Endodermal cell (in vitro differentiated cells): ENCODE results near the gene SSBP2. TPM values are rescaled to one million over a fixed set of nuclear protein-coding genes. Genes with fewer than 3 reads are reported as not detected.

Source experiments
- DNase-seq: peaks from one replicate; pipeline ENCODE4 v3.0.0-alpha.2; 2017
- H3K27ac ChIP-seq: 2 replicates; pipeline ENCODE4 v1.5.1; 2013; ENCODE audit warnings: mild to moderate bottlenecking, low read depth, low read length, moderate library complexity
- H3K27me3 ChIP-seq: 2 replicates; pipeline ENCODE4 v1.6.1; 2013; ENCODE audit warnings: mild to moderate bottlenecking, low read length, moderate library complexity; ENCODE audit not compliant: insufficient read depth, control insufficient read depth, poor library complexity, severe bottlenecking
- H3K36me3 ChIP-seq: 2 replicates; pipeline ENCODE4 v1.7.0; 2013; ENCODE audit warnings: mild to moderate bottlenecking, low read length, moderate library complexity; ENCODE audit not compliant: control insufficient read depth, insufficient read depth
- H3K4me1 ChIP-seq: one replicate; pipeline ENCODE4 v1.7.0; 2013; ENCODE audit warnings: low read length; ENCODE audit not compliant: control insufficient read depth, insufficient read depth
- H3K4me3 ChIP-seq: 2 replicates; pipeline ENCODE4 v1.5.1; 2013; ENCODE audit warnings: mild to moderate bottlenecking, low read length, moderate library complexity
- H3K9ac ChIP-seq: 2 replicates; pipeline ENCODE4 v1.6.1; 2013; ENCODE audit warnings: mild to moderate bottlenecking, low read length, moderate library complexity; ENCODE audit not compliant: poor library complexity, severe bottlenecking; ENCODE audit errors: extremely low read depth
- H3K9me3 ChIP-seq: 2 replicates; pipeline ENCODE4 v1.6.1; 2013; ENCODE audit warnings: mild to moderate bottlenecking, low read length, moderate library complexity; ENCODE audit not compliant: control insufficient read depth
- H3K27ac Mint-ChIP-seq: 2 replicates; pipeline ENCODE4 v1.8.0; 2020; ENCODE audit warnings: mixed read lengths
- H3K27me3 Mint-ChIP-seq: 2 replicates; pipeline ENCODE4 v1.8.0; 2021; ENCODE audit warnings: mild to moderate bottlenecking, mixed read lengths; ENCODE audit not compliant: insufficient read depth
- H3K36me3 Mint-ChIP-seq: 2 replicates; pipeline ENCODE4 v1.8.0; 2020; ENCODE audit warnings: low read depth, mixed read lengths
- H3K4me1 Mint-ChIP-seq: 2 replicates; pipeline ENCODE4 v1.8.0; 2020; ENCODE audit warnings: mixed read lengths
- H3K4me3 Mint-ChIP-seq: 2 replicates; pipeline ENCODE4 v1.8.0; 2020; ENCODE audit warnings: mild to moderate bottlenecking, moderate library complexity, mixed read lengths
- H3K9me3 Mint-ChIP-seq: 2 replicates; pipeline ENCODE4 v1.8.0; 2020; ENCODE audit warnings: mild to moderate bottlenecking, mixed read lengths
- WGBS, 2 experiments: methylation state at CpG; one replicate each; pipeline versions ENCODE4 v1.1.5 to v1.1.7; 2013; ENCODE audit warnings: missing lambda C conversion rate in 2 of 2, mixed read lengths in 1 of 2; ENCODE audit not compliant: insufficient coverage in 1 of 2, insufficient read length in 1 of 2; 5-methylcytosine and 5-hydroxymethylcytosine counted together
- total RNA-seq, 2 donors: library from RNA; stranded (reverse); fragmentation: NEBNext Ultra II Directional in 1 of 2; extraction: Animal tissue kit (Norgen Biotek cat#: 25700) in 1 of 2; gene quantifications; 2 replicates in 1 of 2; 3 replicates in 1 of 2; pipeline ENCODE4 v1.2.1, GENCODE V29; 2021
- TF ChIP-seq, protein P1 (sequence below): fragments of 200-600 bp; sonication (generic); conservative IDR thresholded peaks from 2 replicates; pipeline ENCODE4 v1.5.0; 2021; ENCODE audit warnings: antibody characterized with exemption, mild to moderate bottlenecking

Gene SSBP2
- total RNA-seq, 2 donors from 2014 or later, result 27.5 to 30.2 TPM

DNA sequence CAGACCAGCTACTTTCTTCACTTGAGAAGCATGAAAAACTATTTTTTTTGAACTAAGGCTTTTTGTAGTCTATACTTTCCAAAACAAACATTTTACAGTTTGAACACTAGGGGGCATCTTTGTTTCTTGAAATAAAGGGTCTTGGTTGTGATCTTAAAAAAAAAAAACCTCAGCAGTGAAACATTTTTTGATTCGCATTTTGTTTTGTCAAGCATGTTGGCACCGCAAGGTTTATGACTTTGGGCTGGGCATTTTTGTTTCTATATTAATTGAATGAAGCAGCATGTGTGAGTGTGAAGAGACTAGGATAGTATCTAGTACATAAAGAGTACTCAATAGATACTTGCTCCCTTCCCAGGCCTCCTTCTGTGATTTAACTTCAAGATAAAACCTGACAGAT lies 325.3 kb downstream of the SSBP2 start:
- Histone ChIP-seq H3K36me3 (no peaks in the 10 kb centered on the region), H3K4me3 (no peak overlapping the region), H3K27me3 (no peaks in the 10 kb centered on the region), H3K9ac (no peak overlapping the region), H3K4me1 (no peaks in the 10 kb centered on the region), H3K9me3 (no peaks in the 10 kb centered on the region), H3K27ac (no peak overlapping the region)
- 47% methylated on average over 2 of the region's 2 CpGs; no CpG with 5 or more reads in 1 of the 2 experiments for WGBS, 2 experiments
- H3K27ac Mint-ChIP-seq, result no peak overlapping the region
- peaks cover 20% of the 10 kb centered on the region for H3K4me1 Mint-ChIP-seq
- no peaks in the 10 kb centered on the region for H3K27me3 Mint-ChIP-seq
- no peak for DNase-seq
- H3K9me3 Mint-ChIP-seq, result no peaks in the 10 kb centered on the region
- no peak overlapping the region for H3K4me3 Mint-ChIP-seq
- TF ChIP-seq, protein P1, sequence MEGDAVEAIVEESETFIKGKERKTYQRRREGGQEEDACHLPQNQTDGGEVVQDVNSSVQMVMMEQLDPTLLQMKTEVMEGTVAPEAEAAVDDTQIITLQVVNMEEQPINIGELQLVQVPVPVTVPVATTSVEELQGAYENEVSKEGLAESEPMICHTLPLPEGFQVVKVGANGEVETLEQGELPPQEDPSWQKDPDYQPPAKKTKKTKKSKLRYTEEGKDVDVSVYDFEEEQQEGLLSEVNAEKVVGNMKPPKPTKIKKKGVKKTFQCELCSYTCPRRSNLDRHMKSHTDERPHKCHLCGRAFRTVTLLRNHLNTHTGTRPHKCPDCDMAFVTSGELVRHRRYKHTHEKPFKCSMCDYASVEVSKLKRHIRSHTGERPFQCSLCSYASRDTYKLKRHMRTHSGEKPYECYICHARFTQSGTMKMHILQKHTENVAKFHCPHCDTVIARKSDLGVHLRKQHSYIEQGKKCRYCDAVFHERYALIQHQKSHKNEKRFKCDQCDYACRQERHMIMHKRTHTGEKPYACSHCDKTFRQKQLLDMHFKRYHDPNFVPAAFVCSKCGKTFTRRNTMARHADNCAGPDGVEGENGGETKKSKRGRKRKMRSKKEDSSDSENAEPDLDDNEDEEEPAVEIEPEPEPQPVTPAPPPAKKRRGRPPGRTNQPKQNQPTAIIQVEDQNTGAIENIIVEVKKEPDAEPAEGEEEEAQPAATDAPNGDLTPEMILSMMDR, result peak; percentile 78
- H3K36me3 Mint-ChIP-seq, result no peaks in the 10 kb centered on the region

DNA sequence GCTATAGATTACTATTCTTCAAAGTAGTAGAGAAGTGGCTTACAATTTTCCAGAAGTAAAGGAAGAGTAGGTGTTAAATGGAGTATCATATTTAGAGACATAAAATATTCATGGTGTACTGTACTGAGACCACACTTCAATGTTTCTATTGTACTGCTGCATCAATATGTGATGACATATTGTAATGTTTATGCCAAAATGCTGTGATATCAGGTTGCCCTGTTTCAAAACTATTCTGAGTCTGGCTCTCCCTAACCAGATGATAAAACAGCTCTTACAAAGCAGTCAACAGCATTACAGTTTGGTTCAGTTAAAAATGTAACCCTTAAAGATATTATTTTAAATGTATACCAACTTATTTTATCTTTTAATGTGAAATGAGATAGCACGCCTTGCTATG lies 326.2 kb downstream of the SSBP2 start:
- H3K4me1 Mint-ChIP-seq, result peaks cover 19% of the 10 kb centered on the region
- 83 to 100% methylated on average over 1 of the region's 1 CpG for WGBS, 2 experiments

DNA sequence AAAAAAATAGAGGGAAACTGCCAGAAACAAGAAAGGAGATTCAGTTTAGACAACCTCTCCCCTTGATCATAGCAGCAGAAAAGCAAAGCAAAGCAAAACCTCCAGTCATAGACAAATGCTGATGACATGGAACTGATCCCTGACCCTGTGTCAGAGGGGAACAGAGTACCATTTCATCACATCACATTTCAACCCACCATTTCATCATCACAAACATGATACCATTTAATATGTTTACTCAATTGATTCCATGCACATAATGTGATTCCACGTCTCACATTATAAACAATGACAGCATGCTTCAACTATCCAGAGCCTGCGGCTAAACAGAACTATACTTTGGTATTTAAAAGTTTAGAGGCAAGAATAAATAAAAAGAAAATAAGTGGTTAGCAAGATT lies 328.2 kb downstream of the SSBP2 start:
- no peaks in the 10 kb centered on the region for H3K4me1 ChIP-seq
- WGBS, 2 experiments, result 97 to 100% methylated on average over 1 to 2 of the region's 2 CpGs
- TF ChIP-seq, protein P1, result no peak
- Mint-ChIP-seq H3K36me3 (no peaks in the 10 kb centered on the region), H3K4me3 (no peak overlapping the region), H3K9me3 (no peaks in the 10 kb centered on the region), H3K27me3 (no peaks in the 10 kb centered on the region), H3K27ac (no peak overlapping the region), H3K4me1 (peaks cover 7% of the 10 kb centered on the region)
- no peaks in the 10 kb centered on the region for H3K36me3 ChIP-seq
- H3K4me3 ChIP-seq, result no peak overlapping the region
- H3K9me3 ChIP-seq, result no peaks in the 10 kb centered on the region
- no peak overlapping the region for H3K27ac ChIP-seq
- DNase-seq, result no peak
- H3K27me3 ChIP-seq, result no peaks in the 10 kb centered on the region
- H3K9ac ChIP-seq, result no peak overlapping the region

More for the DNA sequence above, 326.2 kb downstream of the SSBP2 start:
- Histone ChIP-seq H3K9ac (no peak overlapping the region), H3K4me3 (no peak overlapping the region), H3K4me1 (no peaks in the 10 kb centered on the region), H3K27ac (no peak overlapping the region), H3K36me3 (no peaks in the 10 kb centered on the region), H3K9me3 (no peaks in the 10 kb centered on the region), H3K27me3 (no peaks in the 10 kb centered on the region)
- Mint-ChIP-seq H3K36me3 (no peaks in the 10 kb centered on the region), H3K9me3 (no peaks in the 10 kb centered on the region), H3K27me3 (no peaks in the 10 kb centered on the region), H3K27ac (no peak overlapping the region), H3K4me3 (no peak overlapping the region)
- TF ChIP-seq, protein P1, result no peak
- DNase-seq, result no peak
